ENCODE data around the gene ACADL. TPM values are rescaled to one million over a fixed set of nuclear protein-coding genes. Genes with fewer than 3 reads are reported as not detected.

The ACADL gene
- total and polyA plus RNA-seq, 2 donors (not counting 3 experiments of a cell fraction or from before 2014, with no cell fraction given) = not detected

- H4K20me1 ChIP-seq (replicated peaks; ENCODE audit: control insufficient read depth, extremely low read depth, insufficient read depth, low read length) = no peaks in the 10 kb centered on the region
Measured at GRCh38 chr2:210189452-210190138, 35.7 kb downstream of the ACADL start.

GRCh38 chr2:210188755-210189154 is 36.5 kb downstream of the ACADL start:
- FAIRE-seq = no peak
- Histone ChIP-seq H3K36me3 (ENCODE audit: control insufficient read depth in 2 of 2, extremely low read depth in 1 of 2, insufficient read depth in 2 of 2, low read length in 2 of 2) (no peaks in the 10 kb centered on the region), H3K9me3 (replicated peaks; ENCODE audit: control insufficient read depth, insufficient read depth, low read length) (no peaks in the 10 kb centered on the region), H3K9ac (replicated peaks; ENCODE audit: extremely low read depth, insufficient read depth, low read length) (no peak overlapping the region), H3K27me3 (ENCODE audit: control insufficient read depth in 2 of 2, insufficient read depth in 2 of 2, low read length in 2 of 2) (no peaks in the 10 kb centered on the region), H2AFZ (ENCODE audit: low read depth, low read length) (no peak overlapping the region), H3K4me2 (ENCODE audit: insufficient read depth, low read length) (no peak overlapping the region), H3K27ac (ENCODE audit: insufficient read depth, low read depth, low read length) (no peak overlapping the region), H4K20me1 (replicated peaks; ENCODE audit: control insufficient read depth, extremely low read depth, insufficient read depth, low read length) (no peaks in the 10 kb centered on the region), H3K79me2 (ENCODE audit: control insufficient read depth, insufficient read depth, low read length) (no peaks in the 10 kb centered on the region), H3K9me1 (replicated peaks; ENCODE audit: control insufficient read depth, extremely low read depth, insufficient read depth, low read length) (no peaks in the 10 kb centered on the region), H3K4me1 (ENCODE audit: control insufficient read depth, extremely low read depth, insufficient read depth, low read length) (no peaks in the 10 kb centered on the region), H3K4me3 (replicated peaks in 1 of 3; ENCODE audit: insufficient read depth in 1 of 3, low read depth in 1 of 3, low read length in 3 of 3) (no peak overlapping the region)
- BruUV-seq (replicated peaks) = no TSS peak
- ChIA-PET CTCF (interaction anchor here (1.2 to 3.8 kb wide), 4 partner anchors 10 to 212 kb away, joined by 3 to 26 read pairs (median 8); no protein-coding TSS in a partner anchor), POLR2A (no interaction called here)
- no peak for DNase-seq (ENCODE audit: low read depth, low spot score)
- intact Hi-C loops (cut with micrococcal nuclease) (loop anchor here (10.0 kb wide), 1 partner anchor 474 kb away; no protein-coding TSS in a partner anchor), dilution Hi-C loops (cut with MboI; ENCODE audit: extremely low pct_ligation_motif_present, low sequenced_read_pairs) (no loop called here)
- TF ChIP-seq JUN (IDR thresholded peaks at IDR 0.05; ENCODE audit: borderline replicate concordance, insufficient read depth, insufficient read length, low read depth) (no peak), FOS (IDR thresholded peaks at IDR 0.05; ENCODE audit: borderline replicate concordance, insufficient read depth, low read length) (no peak), GATA2 (IDR thresholded peaks at IDR 0.05; ENCODE audit: insufficient read depth, insufficient read length, low read depth, low read length) (no peak), EZH2 (IDR thresholded peaks at IDR 0.05; ENCODE audit: borderline replicate concordance, low read depth, low read length, severe bottlenecking) (no peak), POLR2A (IDR thresholded peaks at IDR 0.05; ENCODE audit: low read depth, low read length) (no peak), POLR2AphosphoS5 (IDR thresholded peaks at IDR 0.05; ENCODE audit: insufficient read depth, low read depth, low read length) (no peak), CTCF (IDR thresholded peaks at IDR 0.05; ENCODE audit: extremely low read depth in 1 of 2, insufficient read depth in 1 of 2, low read depth in 1 of 2, low read length in 2 of 2) (no peak)

More at GRCh38 chr2:210189452-210190138, 35.7 kb downstream of the ACADL start:
- no peaks in the 10 kb centered on the region for H3K36me3 ChIP-seq (ENCODE audit: control insufficient read depth in 2 of 2, extremely low read depth in 1 of 2, insufficient read depth in 2 of 2, low read length in 2 of 2)
- TF ChIP-seq POLR2AphosphoS5 (IDR thresholded peaks at IDR 0.05; ENCODE audit: insufficient read depth, low read depth, low read length) = no peak
- H3K4me1 ChIP-seq (ENCODE audit: control insufficient read depth, extremely low read depth, insufficient read depth, low read length) = no peaks in the 10 kb centered on the region
- dilution Hi-C loops (cut with MboI; ENCODE audit: extremely low pct_ligation_motif_present, low sequenced_read_pairs) = no loop called here
- no peak for FAIRE-seq
- CTCF ChIA-PET = interaction anchor here (1.2 to 3.8 kb wide), 4 partner anchors 9 to 213 kb away, joined by 3 to 26 read pairs (median 8); no protein-coding TSS in a partner anchor
- no peak overlapping the region for H3K9ac ChIP-seq (replicated peaks; ENCODE audit: extremely low read depth, insufficient read depth, low read length)
- BruUV-seq (replicated peaks) = no TSS peak
- no peak overlapping the region for H3K4me3 ChIP-seq (replicated peaks in 1 of 3; ENCODE audit: insufficient read depth in 1 of 3, low read depth in 1 of 3, low read length in 3 of 3)
- intact Hi-C loops (cut with micrococcal nuclease) = loop anchor here (10.0 kb wide), 2 partner anchors 395 to 475 kb away; no protein-coding TSS in a partner anchor
- no peaks in the 10 kb centered on the region for H3K9me1 ChIP-seq (replicated peaks; ENCODE audit: control insufficient read depth, extremely low read depth, insufficient read depth, low read length)
- H3K4me2 ChIP-seq (ENCODE audit: insufficient read depth, low read length) = no peak overlapping the region
- no peaks in the 10 kb centered on the region for H3K9me3 ChIP-seq (replicated peaks; ENCODE audit: control insufficient read depth, insufficient read depth, low read length)
- H3K27ac ChIP-seq (ENCODE audit: insufficient read depth, low read depth, low read length) = no peak overlapping the region
- H2AFZ ChIP-seq (ENCODE audit: low read depth, low read length) = no peak overlapping the region
- H3K27me3 ChIP-seq (ENCODE audit: control insufficient read depth in 2 of 2, insufficient read depth in 2 of 2, low read length in 2 of 2) = no peaks in the 10 kb centered on the region
- H3K79me2 ChIP-seq (ENCODE audit: control insufficient read depth, insufficient read depth, low read length) = no peaks in the 10 kb centered on the region
- DNase-seq (ENCODE audit: low read depth, low spot score) = no peak
- POLR2A ChIA-PET = no interaction called here

All from endothelial cell of umbilical vein (primary cell).